ENCODE results near the gene PDPK1.

GRCh38 chr16:2494616-2495015, 43.2 kb upstream of the PDPK1 start:
- TF ChIP-seq CTCF (IDR thresholded peaks at IDR 0.05), result no peak
- TF ChIP-seq POLR2AphosphoS5 (IDR thresholded peaks at IDR 0.05), result no peak
- no peak for TF ChIP-seq POLR2A (IDR thresholded peaks at IDR 0.05; ENCODE audit: low read depth)
- TF ChIP-seq EP300 (IDR thresholded peaks at IDR 0.05), result no peak

Data from esophagus muscularis mucosa (tissue), 4 donors.